Daoy (cell line): ENCODE results near the gene TMEM45A. TPM values are rescaled to one million over a fixed set of nuclear protein-coding genes. Genes with fewer than 3 reads are reported as not detected.

Experiments used
- DNase-seq: peaks from one replicate; pipeline ENCODE4 v3.0.0-alpha.2; 2015; ENCODE audit warnings: low read depth
- total RNA-seq: library from RNA; depleted of rRNA; stranded (reverse); fragments of >200 nt; shearing (Covaris generic); gene quantifications from 2 replicates; pipeline ENCODE4 v1.2.3, GENCODE V29; 2014; rRNA removed

The TMEM45A gene
- total RNA-seq, 1 experiment from 2014 or later = 26.9 TPM

GRCh38 chr3:100613721-100614390 is 121.4 kb downstream of the TMEM45A start:
- no peak for DNase-seq

- no peak for DNase-seq
Observed at GRCh38 chr3:100614941-100615340, 122.5 kb downstream of the TMEM45A start.

- DNase-seq = no peak
Observed at GRCh38 chr3:100615684-100616083, 123.3 kb downstream of the TMEM45A start.

- no peak for DNase-seq
Observed at GRCh38 chr3:100621251-100621650, 128.8 kb downstream of the TMEM45A start.

Other genes starting within 250 kb of the TMEM45A start
- 47.0 and 84.0 TPM in 2 replicates for gene TBC1D23, start 231.6 kb upstream of the TMEM45A start, total RNA-seq
- 48.3 and 53.2 TPM in 2 replicates for gene NIT2, start 157.9 kb upstream of the TMEM45A start, total RNA-seq
- gene TOMM70, start 91.5 kb upstream of the TMEM45A start, total RNA-seq = 103 and 107 TPM in 2 replicates
- 7.1 and 8.3 TPM in 2 replicates for gene LNP1, start 91.1 kb upstream of the TMEM45A start, total RNA-seq
- gene ADGRG7, start 117.0 kb downstream of the TMEM45A start, total RNA-seq = not detected in 2 replicates
- gene TFG, start 216.9 kb downstream of the TMEM45A start, total RNA-seq = 97.8 and 107 TPM in 2 replicates